Fibroblast of peridontal ligament (primary cell): ENCODE measurements around the gene CCDC70.

Source experiments
- DNase-seq: peaks from one replicate; pipeline ENCODE4 v3.0.0-alpha.2; 2010; ENCODE audit errors: extremely low read depth

CCDC70 gene

DNA sequence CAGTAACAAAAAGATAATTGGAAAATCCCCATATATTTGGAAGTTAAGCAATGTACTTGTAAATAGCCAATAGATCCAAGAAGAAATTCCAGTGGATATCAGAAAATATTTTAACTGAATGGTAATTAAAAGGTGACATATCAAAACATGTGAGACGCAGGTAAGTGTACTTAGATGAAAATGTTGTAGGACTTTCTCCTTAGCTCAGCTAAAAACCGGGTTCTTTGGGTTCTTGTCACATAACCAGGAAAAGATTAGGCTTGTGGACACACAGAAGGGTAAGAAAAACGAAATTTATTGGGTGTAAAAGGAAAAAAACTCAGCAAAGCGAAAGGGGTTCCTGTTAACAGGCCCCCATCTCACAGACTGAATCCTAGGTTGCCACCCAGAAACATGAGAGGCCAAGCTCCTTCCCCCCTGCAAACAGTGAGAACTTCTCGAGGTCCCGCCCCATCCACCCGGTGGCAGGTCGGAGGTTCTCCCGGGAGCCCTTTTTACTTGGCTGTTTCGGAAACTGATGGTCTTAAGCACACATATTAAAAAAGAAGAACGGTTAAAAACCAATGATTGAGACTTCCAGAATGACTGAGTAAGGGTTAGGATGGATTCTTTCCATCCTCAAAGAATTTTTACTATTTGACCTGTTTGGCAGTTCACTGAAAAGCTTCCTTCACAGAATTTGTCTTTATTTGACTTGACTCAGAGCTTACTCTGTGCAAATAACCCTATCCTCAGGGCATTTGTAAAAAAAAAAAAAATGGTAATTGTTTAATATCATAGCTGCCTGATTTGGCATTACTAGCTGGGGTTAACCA, 3.1 kb upstream of the CCDC70 start:
- DNase-seq, result no peak

DNA sequence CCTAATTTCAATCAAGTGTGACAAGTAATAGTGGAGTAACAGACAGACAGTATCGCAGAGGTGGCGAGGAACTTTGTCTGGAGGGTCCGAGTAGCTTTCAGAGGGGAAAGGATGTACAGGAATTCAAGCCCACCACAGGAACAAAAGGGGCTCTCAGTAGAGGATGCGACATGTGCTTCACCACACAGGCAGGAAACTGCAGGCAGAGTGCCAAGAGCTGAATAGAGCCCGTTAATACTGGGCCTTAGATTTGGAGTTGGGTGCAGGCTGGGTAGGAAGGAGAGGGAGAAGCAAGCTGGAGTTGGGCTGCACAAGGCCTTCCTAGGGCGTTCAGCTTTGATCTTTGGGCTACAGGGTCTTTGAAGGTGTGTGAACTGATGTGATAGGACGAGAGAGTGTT, 1.2 kb downstream of the CCDC70 start:
- DNase-seq, result no peak

DNA sequence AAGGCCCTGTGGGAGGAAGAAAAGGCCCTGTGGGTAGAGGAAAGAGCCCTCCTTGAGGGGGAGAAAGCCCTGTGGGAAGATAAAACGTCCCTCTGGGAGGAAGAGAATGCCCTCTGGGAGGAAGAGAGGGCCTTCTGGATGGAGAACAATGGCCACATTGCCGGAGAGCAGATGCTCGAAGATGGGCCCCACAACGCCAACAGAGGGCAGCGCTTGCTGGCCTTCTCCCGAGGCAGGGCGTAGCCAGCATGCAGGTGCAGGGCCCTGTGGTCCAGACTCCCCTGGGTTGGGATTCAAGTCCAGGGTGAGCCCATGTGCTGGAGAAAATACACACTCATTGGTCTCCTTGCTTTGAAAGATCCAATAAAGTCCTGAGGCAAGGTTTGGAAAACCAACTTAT, 4.1 kb downstream of the CCDC70 start:
- DNase-seq, result no peak

DNA sequence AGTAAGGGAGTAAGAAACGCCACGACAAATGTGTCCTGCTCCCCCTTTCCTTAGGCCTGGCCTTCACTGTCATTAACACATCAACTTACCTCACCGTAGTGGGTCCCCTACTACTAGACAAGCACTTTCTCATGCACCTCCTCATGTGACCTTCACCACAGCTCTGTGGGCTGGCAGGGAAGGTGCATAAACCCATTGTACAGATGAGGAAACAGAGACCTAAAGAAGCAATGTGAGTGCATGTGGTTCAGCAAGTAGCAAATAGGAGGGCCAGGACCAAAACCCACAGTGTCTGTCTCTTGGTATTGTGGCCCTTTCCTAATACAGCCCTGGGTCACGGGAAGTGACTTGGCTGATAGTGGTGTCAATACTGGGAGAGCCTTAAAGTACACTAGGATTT, 5.3 kb downstream of the CCDC70 start:
- DNase-seq, result no peak

DNA sequence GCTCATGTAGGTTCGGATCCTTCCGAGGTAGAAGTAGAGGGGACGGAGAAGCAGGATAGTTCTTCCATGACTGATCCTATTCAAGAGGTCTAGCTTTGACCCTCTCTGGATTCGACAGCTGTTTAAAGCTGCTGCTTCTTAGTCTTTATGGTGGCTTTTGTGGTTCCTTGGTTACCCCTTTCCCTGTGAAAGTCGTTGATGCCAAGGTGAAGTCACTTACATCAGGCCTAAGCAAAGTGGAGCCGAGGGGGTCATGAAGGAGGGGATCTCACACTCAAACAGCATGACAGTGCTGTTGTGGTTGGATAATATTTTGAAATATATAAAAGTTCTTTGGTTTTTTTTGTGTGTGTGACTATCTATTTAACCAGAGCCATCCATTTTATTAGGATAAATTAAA, 8.1 kb downstream of the CCDC70 start:
- no peak for DNase-seq

DNA sequence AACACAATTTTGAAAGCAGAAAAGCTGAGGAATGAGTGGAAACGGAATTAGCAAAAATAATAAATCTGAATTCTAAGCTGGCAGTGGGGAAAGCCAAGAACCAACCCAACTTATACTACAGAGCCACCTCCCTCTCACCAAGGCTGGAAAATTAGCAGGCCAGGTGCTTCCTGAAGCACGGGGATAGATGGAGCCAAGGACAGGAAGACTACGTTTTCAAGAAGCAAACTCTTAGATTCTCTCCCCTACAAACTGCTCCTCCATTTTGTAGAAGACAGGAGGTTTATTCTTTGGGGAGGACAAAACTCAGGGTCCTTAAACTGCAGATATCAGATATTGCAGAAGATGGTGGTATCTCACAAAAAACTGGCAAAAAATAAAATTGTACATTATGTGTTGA, 8.8 kb downstream of the CCDC70 start:
- no peak for DNase-seq

DNA sequence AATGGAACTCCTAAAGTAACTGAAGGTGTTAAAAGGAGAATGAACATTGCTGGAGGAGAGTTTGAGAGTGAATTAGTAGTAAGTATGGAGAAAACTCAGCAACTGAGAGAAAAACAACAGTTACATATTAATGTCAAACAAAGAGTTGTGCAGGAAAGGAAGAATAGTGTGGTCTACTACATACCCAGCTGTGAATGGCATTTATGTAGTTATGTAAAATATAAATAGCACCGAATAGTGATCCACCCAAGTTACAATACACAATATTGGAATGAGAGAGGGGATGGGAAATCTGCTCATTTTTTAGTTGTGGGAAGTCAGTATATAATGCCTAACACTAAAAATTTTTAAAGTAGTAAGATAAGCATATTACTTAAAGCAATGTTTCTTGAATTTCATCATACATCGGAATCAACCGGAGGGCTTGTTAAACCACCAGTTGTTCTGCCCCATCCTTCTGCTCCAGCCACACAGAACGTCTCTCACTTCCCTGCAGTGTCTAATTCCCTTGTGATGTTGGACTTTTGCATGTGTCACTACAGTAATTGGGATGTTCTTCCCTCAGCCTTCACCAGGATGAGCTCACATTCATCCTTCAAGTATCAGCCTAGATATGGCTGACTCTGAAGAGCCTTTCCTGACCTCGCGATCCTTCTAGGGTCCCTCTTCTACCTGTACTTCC, 11.5 kb downstream of the CCDC70 start:
- no peak for DNase-seq

DNA sequence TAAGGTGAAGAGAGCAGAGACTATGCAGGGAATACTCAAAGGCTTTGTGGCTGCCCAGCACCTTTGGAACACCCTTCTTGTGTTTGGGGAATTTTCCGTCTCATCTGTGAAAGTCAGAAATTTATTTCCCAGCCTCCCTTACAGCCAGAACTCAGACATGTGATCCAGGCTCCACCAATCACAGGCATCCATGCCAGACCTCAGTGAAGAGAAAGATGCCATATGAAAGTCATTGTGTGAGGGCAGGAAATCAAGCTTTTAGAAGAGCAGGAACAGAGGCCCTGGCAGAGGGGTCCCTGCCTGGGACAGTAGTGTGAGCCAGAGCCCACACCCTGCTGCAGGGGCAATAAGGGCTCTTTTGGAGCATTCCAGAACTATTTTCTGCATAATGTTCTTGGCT, 12.1 kb downstream of the CCDC70 start:
- DNase-seq, result no peak

DNA sequence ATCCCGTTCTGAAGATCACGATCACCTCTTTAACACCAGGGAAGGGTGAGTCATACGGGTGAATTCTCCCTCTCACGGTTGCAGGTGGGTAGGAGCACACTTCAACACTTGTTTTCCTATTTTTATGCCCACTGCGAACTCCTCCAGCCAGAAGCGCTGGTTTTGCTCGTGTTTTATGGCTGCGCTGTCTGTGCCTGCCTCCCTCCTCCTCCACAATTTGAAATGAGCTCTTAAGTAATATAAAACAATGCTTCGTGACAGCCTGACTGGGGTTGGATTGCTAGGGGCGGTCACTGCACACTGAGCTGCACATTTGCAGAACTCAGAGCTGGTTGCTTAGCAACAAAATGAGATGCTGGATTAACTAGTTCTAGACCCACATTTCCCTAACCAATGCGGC, 12.9 kb downstream of the CCDC70 start:
- DNase-seq, result no peak

DNA sequence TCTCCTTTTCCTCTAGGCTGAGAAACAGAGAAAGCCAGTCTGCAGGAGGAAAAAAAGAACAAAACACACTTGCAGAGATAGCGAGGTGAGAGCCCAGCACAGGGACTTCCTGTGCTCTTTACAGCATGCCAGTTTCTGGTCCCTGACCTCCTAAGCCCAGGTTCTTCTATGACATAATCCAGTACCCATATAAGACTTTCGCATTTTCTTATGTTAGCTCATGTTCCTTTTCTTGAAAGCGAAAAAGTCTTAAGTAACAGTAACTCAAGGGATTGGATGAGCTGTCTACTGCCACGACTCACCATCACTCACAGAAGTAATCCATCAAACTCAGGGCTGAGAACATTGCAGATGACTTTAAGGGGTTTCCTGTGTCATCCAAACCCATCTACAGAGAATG, 17.4 kb downstream of the CCDC70 start:
- DNase-seq, result no peak

DNA sequence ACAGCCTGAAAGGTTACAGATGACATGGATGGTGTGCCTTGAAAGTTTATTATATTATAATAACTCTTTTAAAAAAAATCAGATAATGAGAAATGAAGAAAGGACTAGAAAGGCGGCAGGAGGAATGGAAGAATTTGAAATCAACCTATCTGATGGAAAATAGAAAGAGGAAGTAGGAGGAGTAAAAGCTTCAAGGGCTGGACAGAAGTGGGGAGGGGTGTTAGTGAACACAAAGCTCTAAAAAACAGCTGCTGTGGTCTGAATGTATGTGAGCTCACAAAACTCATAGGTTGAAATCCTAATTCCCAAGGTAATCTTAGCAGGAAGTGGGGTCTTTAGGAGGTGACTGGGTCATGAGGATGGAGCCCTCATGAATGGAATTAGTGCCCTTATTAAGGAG, 19.5 kb downstream of the CCDC70 start:
- no peak for DNase-seq

DNA sequence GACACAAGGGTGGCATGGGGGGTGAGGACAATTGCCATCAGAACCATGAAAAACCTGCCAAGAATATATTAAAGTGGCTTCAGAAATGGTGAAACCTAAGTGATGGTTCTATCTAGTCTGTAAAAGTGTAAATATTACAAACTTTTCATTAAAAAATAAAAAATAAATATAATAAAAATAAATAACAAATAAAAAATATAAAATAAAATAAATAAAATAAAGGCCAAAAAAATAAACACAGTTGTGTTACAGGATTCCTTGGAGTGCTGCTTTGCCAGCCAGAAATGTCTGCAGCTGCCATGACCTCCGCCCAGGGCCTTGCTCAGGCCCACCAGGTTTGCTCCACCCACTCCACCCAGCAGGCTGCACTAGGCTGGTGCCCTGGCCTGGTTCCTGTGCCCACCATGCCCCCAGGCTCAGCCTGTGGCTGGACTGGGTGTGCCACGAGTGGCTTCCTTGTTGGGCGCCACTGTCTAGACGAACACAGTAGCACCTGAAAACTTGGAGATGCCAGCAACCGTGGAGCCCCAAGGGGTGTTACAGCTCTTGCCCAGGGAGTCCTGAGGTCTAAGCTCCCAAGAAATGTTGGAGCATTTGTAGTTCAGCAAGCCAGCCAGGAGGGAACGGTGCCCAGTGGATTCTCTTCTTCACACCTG, 20.9 kb downstream of the CCDC70 start:
- no peak for DNase-seq

DNA sequence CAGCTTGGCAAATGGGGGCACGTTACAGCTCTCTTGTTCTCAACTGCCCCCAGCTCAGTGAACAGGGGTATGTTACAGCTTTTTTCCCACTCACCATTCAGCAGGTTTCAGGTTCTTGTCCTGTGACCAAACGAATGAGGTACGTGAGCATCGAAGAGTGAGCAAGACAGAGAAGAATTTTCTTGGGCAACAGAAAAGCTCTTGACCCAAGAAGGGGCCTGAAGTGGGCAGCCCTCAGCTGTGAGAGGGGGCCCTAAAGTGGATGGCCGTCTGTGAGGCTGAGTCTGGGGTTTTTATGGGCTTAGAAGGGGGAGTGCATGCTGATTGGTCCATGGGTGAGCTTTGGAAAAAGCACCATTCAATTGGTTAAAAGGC, 21.4 kb downstream of the CCDC70 start:
- no peak for DNase-seq

DNA sequence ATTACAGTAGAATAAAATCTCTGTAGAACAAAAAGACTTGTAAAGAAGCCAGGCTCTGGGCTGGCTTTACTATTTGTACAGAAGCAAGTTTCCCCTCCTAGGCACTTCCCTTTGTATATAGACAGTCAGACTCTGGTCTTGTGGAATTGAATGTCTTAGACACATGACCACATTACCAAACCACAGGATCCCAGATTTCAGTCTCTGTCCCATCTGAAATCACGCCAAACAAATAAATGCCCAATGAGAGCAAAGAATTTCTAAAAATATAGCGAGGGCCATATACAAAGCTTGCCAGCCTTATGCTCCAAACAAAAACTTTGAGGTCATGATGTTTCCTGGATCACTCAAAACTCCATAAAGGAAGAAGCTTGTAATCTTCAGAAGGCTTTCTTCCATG, 23.9 kb downstream of the CCDC70 start:
- DNase-seq, result no peak

DNA sequence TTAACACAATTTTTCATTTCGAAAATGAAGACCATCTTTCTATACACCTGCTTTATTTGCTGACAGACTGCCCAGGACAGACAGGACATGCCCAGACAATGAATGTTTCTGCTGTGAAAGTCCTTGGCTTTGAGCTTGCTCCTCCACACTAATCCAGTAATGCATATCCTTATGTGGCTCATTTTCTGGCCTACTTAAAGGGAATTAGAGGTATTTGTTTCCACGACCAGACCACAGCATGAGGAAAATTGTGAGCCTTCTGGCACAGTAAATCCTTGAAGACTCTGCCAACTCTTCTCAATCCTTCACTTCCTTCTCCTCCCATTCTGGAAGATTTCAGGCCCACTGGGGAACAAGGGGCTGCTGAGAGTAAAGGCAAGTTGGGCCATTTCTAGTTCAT, 25.7 kb downstream of the CCDC70 start:
- DNase-seq, result peak; percentile 3

DNA sequence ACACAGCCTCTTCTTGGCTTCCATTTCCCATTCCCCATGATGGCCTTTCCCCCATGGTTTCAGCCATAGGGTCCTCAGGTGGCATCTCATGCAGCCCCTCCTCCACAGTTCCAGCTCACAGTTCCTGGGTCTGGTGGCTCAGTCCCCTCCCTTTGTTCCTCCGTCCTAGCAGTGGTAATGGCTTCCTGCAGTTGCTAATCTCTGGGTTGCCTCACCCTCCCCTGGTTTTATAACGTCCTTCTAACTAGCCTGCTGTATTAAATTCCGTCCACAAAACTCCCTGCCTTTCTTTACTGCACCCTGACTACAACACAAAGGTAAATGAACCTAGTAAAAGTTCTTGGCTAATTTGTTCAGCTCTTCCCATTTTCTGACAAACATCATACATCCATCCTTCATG, 30.9 kb downstream of the CCDC70 start:
- DNase-seq, result no peak

DNA sequence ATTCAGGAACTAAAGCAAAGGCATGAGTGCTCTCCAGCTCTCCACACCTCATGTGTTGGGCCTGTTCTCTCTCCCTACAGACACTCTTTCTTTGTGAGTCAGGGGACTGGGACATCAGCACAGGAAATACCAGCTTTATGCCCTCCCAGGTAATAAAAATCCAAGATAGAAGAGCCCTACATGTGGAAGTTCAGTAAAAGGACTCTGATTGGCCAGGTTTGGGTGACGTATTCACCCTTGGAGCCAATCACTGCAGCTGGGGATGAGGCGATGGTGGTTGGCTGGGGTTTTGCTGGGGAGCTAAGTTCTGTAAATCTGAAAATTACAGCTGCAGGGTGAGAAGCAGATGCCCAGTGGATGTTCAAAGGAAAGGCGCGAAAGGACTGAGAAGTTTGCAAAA, 32.5 kb downstream of the CCDC70 start:
- DNase-seq, result no peak

DNA sequence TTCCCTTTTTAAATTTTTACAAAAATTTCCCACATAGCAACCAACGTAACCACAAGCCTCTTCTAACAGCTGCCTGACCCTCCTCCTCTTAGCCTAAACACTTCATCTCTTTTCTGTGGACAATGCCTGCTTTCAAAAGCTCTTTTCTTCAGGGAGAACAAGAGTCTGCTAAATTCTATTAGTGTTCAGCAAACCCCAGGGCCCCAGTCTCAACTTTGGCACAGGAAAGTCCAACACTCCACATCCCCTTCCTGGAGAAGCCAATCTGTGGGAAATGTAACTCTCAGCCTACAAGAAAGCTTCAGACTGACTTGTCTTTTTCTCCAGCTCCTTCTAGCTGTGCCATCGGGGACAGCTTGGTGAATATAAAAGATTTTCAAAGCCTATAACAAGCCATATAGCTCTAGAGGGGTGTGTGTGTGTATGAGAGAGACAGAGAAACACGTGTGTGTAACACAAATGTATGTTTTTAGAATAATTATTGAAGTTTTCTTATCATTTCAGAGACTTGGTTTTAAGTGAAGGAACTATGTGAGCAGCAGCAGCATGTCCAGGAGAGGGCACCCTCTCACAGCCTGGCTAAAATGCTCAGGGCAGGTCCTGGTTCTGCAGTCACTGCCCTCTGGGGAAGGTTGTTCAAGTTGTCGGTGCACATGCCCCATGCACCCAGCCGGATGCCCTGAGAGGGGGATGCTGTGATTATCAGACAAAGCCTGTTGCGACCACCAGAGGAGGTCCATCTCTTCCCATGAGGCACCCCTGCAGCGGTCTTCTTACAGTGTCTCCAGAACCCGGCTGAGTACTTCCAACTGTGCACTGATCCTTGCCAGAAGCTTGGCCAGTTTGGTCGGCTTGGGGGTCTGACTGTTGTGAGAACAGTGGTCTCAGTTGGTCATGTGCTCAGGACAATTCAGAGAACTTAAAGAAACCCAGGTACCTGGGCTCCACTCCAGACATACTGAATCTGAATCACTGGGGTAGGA, 34.4 kb downstream of the CCDC70 start:
- DNase-seq, result peak; percentile 55

DNA sequence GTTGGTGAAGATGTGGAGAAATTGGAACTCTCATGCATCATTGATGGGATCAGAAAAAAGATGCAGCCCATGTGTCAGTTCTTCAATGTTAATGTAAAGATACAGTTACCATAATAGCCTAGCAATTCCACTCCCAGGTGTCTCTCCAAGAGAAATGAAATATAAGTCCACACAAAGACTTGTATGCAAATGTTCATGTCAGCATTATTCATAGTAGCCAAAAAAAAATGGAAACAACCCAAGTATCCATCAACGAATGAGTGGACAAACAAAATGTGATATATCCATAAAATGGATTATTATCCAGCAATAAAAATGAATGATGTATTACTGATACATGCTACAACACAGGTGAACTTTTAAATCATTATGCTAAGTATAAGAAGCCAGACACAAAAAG, 38.7 kb downstream of the CCDC70 start:
- DNase-seq, result no peak

DNA sequence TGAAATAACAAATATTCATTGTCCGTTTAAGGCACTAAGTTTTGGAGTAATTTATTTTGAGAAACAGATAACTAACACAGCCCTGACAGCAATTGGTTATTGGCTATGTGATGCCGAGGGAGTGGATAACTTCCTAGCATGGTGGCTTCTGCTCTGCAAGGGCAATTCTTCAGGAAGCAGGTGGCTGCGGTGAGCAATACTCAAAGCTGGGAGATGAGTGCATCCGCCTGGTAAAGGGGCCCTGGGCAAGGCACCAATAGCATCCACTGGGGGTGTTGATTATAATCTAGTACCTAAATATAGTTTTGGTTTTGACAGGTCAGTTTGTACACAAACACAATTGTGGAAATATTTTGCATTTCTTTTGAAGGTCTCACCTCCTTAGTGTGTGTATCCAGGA, 41.0 kb downstream of the CCDC70 start:
- DNase-seq, result no peak

DNA sequence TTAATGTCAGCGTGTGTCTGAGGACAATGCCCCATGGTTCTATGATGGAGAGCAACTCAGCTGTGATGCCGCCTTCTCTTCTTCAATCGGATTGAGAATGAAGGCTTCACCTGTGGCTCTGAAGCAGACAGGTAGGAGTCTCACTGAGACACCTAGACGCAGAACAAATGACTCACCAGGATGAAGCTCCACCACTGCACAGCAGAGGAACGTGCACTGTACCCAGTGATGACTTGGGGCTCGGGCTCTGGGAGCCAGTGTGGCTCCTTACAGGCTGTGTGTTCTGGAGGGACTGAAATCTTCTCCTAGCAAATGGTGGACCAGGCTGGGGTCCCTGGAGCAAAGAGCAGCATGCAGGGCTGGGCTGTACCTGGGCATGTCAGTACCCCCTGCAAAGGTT, 44.0 kb downstream of the CCDC70 start:
- DNase-seq, result no peak

DNA sequence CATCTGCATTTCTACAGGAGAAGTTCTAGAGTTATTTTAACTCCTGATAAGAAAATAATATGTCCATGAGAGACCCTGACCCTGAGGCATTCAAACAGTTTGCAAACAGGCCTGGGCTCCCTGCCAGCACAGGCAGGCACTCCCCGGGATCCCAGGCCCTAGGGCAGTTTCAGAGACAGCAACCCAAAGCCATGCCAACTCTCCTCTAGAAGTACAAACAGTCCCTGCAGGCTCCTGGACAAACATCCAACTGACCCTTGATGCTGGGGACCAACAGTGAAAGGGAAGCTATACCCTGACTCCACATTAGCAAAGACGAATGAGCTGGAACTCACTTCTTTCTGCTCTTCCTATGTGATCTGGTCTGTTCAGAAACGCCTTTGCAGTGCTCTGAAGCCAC, 44.8 kb downstream of the CCDC70 start:
- no peak for DNase-seq
